OCI-LY7 (cell line): ENCODE data around the gene KCNAB3. TPM values are rescaled to one million over a fixed set of nuclear protein-coding genes. Genes with fewer than 3 reads are reported as not detected.

Source experiments
- small RNA-seq: library from RNA; depleted of rRNA; stranded (forward); fragments of <200 nt; gene quantifications from one replicate; pipeline ENCODE3, GENCODE V24; 2014
- total RNA-seq, 2 experiments: library from RNA; depleted of rRNA in 1 of 2; stranded (reverse); fragments of >200 nt in 1 of 2; shearing (Covaris generic) in 1 of 2; gene quantifications; 2 replicates each; pipeline ENCODE4 v1.2.3, GENCODE V29; 2014 to 2022

Gene KCNAB3
- total RNA-seq, 2 experiments from 2014 or later: 4.3 to 14.3 TPM

Small RNAs within 50 kb of the gene (small RNA-seq; reads per million reads assigned to genes)
- gene SCARNA21: 0.31 reads per million

Other genes starting within 250 kb of the KCNAB3 start
- gene TP53, start 242.4 kb downstream of the KCNAB3 start, total RNA-seq (2014; rRNA removed; shearing (Covaris generic)): 52.9 and 69.2 TPM in 2 replicates
- 172 and 195 TPM in 2 replicates for gene TP53, start 242.4 kb downstream of the KCNAB3 start, total RNA-seq (2022)
- gene WRAP53, start 241.4 kb downstream of the KCNAB3 start, total RNA-seq (2014; rRNA removed; shearing (Covaris generic)): 30.7 and 39.3 TPM in 2 replicates
- 24.8 and 27.4 TPM in 2 replicates for gene WRAP53, start 241.4 kb downstream of the KCNAB3 start, total RNA-seq (2022)
- gene EFNB3, start 224.7 kb downstream of the KCNAB3 start, total RNA-seq (2014; rRNA removed; shearing (Covaris generic)): not detected in 2 replicates
- 0.11 and 0.15 TPM in 2 replicates for gene EFNB3, start 224.7 kb downstream of the KCNAB3 start, total RNA-seq (2022)
- gene DNAH2, start 212.1 kb downstream of the KCNAB3 start, total RNA-seq (2014; rRNA removed; shearing (Covaris generic)): 0.05 TPM in 1 of 2 replicates, not detected in the other
- not detected in 2 replicates for gene DNAH2, start 212.1 kb downstream of the KCNAB3 start, total RNA-seq (2022)
- gene KDM6B, start 95.6 kb downstream of the KCNAB3 start, total RNA-seq (2014; rRNA removed; shearing (Covaris generic)): 4.4 and 10.0 TPM in 2 replicates
- 46.4 and 62.9 TPM in 2 replicates for gene KDM6B, start 95.6 kb downstream of the KCNAB3 start, total RNA-seq (2022)
- gene TMEM88, start 74.8 kb downstream of the KCNAB3 start, total RNA-seq (2014; rRNA removed; shearing (Covaris generic)): 0.41 TPM in 1 of 2 replicates, not detected in the other
- gene TMEM88, start 74.8 kb downstream of the KCNAB3 start, total RNA-seq (2022): 3.8 and 4.0 TPM in 2 replicates
- gene NAA38, start 72.3 kb downstream of the KCNAB3 start, total RNA-seq (2014; rRNA removed; shearing (Covaris generic)): 168 and 205 TPM in 2 replicates
- 149 and 153 TPM in 2 replicates for gene NAA38, start 72.3 kb downstream of the KCNAB3 start, total RNA-seq (2022)
- 16.9 and 18.1 TPM in 2 replicates for gene CYB5D1, start 71.9 kb downstream of the KCNAB3 start, total RNA-seq (2014; rRNA removed; shearing (Covaris generic))
- gene CYB5D1, start 71.9 kb downstream of the KCNAB3 start, total RNA-seq (2022): 19.3 and 24.8 TPM in 2 replicates
- gene CHD3, start 41.1 kb downstream of the KCNAB3 start, total RNA-seq (2014; rRNA removed; shearing (Covaris generic)): 42.5 and 59.6 TPM in 2 replicates
- 124 and 126 TPM in 2 replicates for gene CHD3, start 41.1 kb downstream of the KCNAB3 start, total RNA-seq (2022)
- 3.8 and 9.6 TPM in 2 replicates for gene RNF227, start 13.6 kb downstream of the KCNAB3 start, total RNA-seq (2014; rRNA removed; shearing (Covaris generic))
- gene RNF227, start 13.6 kb downstream of the KCNAB3 start, total RNA-seq (2022): 4.7 and 5.8 TPM in 2 replicates
- 40.2 and 41.0 TPM in 2 replicates for gene TRAPPC1, start 2.1 kb upstream of the KCNAB3 start, total RNA-seq (2014; rRNA removed; shearing (Covaris generic))
- gene TRAPPC1, start 2.1 kb upstream of the KCNAB3 start, total RNA-seq (2022): 150 and 178 TPM in 2 replicates
- gene CNTROB, start 2.4 kb upstream of the KCNAB3 start, total RNA-seq (2014; rRNA removed; shearing (Covaris generic)): 49.1 and 55.4 TPM in 2 replicates
- 72.3 and 80.3 TPM in 2 replicates for gene CNTROB, start 2.4 kb upstream of the KCNAB3 start, total RNA-seq (2022)
- gene GUCY2D, start 72.8 kb upstream of the KCNAB3 start, total RNA-seq (2014; rRNA removed; shearing (Covaris generic)): not detected in 2 replicates
- not detected in 2 replicates for gene GUCY2D, start 72.8 kb upstream of the KCNAB3 start, total RNA-seq (2022)
- gene ALOX15B, start 109.2 kb upstream of the KCNAB3 start, total RNA-seq (2014; rRNA removed; shearing (Covaris generic)): not detected in 2 replicates
- not detected in 2 replicates for gene ALOX15B, start 109.2 kb upstream of the KCNAB3 start, total RNA-seq (2022)
- 2.0 TPM in 1 of 2 replicates, not detected in the other for gene ALOX12B, start 157.9 kb upstream of the KCNAB3 start, total RNA-seq (2014; rRNA removed; shearing (Covaris generic))
- 4.5 and 5.3 TPM in 2 replicates for gene ALOX12B, start 157.9 kb upstream of the KCNAB3 start, total RNA-seq (2022)
- not detected in 2 replicates for gene ALOXE3, start 188.7 kb upstream of the KCNAB3 start, total RNA-seq (2014; rRNA removed; shearing (Covaris generic))
- 0.10 TPM in 1 of 2 replicates, not detected in the other for gene ALOXE3, start 188.7 kb upstream of the KCNAB3 start, total RNA-seq (2022)
- 0.44 and 0.75 TPM in 2 replicates for gene HES7, start 194.2 kb upstream of the KCNAB3 start, total RNA-seq (2014; rRNA removed; shearing (Covaris generic))
- gene HES7, start 194.2 kb upstream of the KCNAB3 start, total RNA-seq (2022): 4.6 and 5.8 TPM in 2 replicates
- 13.9 and 15.4 TPM in 2 replicates for gene PER1, start 222.5 kb upstream of the KCNAB3 start, total RNA-seq (2014; rRNA removed; shearing (Covaris generic))
- 38.0 and 48.0 TPM in 2 replicates for gene PER1, start 222.5 kb upstream of the KCNAB3 start, total RNA-seq (2022)
- gene VAMP2, start 233.1 kb upstream of the KCNAB3 start, total RNA-seq (2014; rRNA removed; shearing (Covaris generic)): 10.4 and 21.2 TPM in 2 replicates
- 40.9 and 45.1 TPM in 2 replicates for gene VAMP2, start 233.1 kb upstream of the KCNAB3 start, total RNA-seq (2022)
- gene TMEM107, start 246.5 kb upstream of the KCNAB3 start, total RNA-seq (2014; rRNA removed; shearing (Covaris generic)): 34.6 and 57.0 TPM in 2 replicates
- 43.9 and 45.4 TPM in 2 replicates for gene TMEM107, start 246.5 kb upstream of the KCNAB3 start, total RNA-seq (2022)